Suppressor macrophage (primary cell): Measurements from ENCODE around the gene SPEM1.

ENCODE experiments used
- DNase-seq, 4 experiments: peaks; one replicate each; pipeline ENCODE4 v3.0.0-alpha.2; 2020 to 2022
- total RNA-seq, 17 experiments: gene quantifications; one replicate each; lab custom pipeline; 2026; ENCODE audit warnings: mixed read lengths in 6 of 17, inconsistent platforms in 3 of 17; lab: John Stamatoyannopoulos, UW

The SPEM1 gene, protein sequence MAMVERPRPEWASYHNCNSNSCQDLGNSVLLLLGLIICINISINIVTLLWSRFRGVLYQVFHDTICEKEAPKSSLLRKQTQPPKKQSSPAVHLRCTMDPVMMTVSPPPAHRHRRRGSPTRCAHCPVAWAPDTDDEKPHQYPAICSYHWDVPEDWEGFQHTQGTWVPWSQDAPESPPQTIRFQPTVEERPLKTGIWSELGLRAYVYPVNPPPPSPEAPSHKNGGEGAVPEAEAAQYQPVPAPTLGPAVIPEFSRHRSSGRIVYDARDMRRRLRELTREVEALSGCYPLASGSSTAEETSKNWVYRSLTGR
- 0 to 0.55 (median 0) reads per million in 17 experiments for total RNA-seq

GRCh38 chr17:7419819-7420610 is at the start of gene SPEM1:
Gene SPEM1 (plus strand): TSS chr17:7420324. CDS start chr17:7420385, 61 bp downstream.
- no peak for DNase-seq

DNA sequence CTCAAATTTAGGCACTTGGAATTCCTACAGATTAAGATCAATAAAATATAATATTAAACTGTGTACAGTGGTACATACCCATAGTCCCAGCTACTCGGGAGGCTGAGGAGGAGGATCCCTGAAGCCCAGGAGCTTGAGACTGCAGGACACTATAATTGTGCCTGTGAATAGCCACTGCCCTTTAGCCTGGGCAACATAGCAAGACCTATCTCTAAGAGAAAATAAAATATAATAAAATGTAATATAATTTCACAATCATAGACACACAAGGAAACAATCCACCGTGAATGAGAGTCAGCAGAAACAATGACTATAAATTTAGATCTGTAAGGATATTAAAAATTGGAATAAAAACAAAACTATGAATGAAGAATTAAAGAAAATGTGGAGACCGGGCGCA is 49.3 kb upstream of the SPEM1 start:
- no peak for DNase-seq

DNA sequence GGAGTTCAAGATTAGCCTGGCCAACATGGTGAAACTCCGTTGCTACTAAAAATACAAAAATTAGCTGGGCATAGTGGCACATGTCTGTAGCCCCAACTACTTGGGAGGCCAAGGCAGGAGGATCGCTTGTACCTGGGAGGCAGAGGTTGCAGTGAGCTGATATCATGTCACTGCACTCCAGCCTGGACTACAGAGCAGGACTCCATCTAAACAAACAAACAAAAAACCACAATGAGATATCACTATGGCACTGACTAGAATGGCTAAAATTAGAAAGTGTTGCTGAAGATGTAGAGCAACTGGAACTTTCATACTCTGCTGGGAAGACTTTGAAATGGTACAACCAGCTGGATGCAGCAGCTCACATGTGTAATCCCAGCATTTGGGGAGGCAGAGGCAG is 45.8 kb upstream of the SPEM1 start:
- no peak for DNase-seq

- no peak for DNase-seq
Measured at GRCh38 chr17:7379134-7379533, 41.0 kb upstream of the SPEM1 start.

- peak; percentile 13 to 41 (median 40) for DNase-seq
Measured at GRCh38 chr17:7380321-7380720, 39.8 kb upstream of the SPEM1 start.

DNA sequence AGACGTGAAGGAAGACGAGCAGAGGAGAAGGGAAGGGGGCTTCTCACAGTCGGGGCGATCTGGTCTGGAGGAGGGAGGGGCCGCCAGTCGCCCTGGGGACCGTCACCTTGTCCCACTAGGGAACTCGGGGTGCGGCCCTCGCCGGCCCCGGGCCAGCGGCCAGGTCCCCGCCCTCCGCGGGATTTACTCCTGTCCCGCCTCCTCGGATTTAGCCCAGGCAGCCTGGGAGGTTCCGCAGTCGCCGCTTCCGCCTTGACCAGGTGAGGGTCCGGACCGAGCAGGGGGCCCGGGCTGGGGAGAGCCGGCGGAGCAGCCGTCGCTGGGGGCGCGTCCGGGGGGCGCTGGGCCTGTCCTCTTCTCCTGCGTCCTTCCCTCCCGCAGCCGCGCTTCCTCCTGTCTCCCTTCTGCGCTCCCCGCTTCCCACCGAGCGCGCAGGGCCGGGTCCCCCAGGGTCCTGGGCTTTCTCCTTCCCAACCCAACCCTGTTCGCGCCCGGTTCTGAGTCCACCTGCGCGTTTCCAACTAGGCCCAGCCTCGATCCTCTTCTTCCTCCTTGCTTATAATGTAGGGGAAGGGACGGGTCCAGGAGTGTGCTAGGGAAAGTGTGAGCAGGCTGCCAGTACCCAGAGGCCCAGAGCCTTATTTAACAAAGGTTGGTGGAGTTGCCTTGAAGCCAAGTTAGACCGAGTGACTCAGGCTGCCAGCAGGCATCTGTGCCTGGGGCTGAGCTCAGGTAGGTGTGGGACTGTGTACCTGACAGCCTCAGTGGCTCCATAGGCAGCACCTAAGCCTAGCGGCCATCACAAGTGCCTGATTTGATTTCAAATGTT is 39.1 kb upstream of the SPEM1 start, which contains the start of gene TNK1:
Gene TNK1 (plus strand): TSS at position 235 of the 829 bp plus-strand sequence. CDS start 1,838 bp downstream, outside the sequence.
- DNase-seq: peak in 1 of 4 experiments; percentile 38

GRCh38 chr17:7382901-7383300 is 37.2 kb upstream of the SPEM1 start:
- no peak for DNase-seq

GRCh38 chr17:7383371-7383741 is 36.8 kb upstream of the SPEM1 start:
- DNase-seq: no peak

DNA sequence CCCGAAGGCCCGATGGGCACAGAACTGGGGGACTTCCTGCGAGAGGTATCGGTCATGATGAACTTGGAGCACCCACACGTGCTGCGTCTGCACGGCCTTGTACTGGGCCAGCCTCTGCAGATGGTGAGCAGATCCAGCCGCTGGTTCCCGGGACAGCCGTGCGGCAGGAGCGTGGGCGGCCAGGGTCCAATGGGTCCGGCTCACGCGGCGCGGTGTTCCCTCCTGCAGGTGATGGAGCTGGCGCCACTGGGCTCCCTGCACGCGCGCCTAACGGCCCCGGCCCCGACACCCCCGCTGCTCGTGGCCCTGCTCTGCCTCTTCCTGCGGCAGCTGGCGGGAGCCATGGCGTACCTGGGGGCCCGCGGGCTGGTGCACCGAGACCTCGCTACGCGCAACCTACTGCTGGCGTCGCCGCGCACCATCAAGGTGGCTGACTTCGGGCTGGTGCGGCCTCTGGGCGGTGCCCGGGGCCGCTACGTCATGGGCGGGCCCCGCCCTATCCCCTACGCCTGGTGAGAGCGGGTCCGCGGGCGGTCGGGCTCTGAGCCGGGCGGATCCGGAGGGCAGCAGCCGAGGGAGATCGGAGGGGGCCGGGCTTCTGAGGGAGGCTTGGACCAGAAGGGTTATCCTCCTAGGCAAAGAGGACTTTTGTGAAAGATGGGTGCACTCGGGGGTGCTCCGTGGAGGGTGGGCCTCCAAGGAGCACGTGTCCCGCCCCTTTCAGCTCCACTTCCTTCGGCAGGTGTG is 36.2 kb upstream of the SPEM1 start:
- DNase-seq: peak; percentile 21 to 60 (median 34)

- DNase-seq: no peak
Measured at GRCh38 chr17:7384489-7385081, 35.5 kb upstream of the SPEM1 start.

DNA sequence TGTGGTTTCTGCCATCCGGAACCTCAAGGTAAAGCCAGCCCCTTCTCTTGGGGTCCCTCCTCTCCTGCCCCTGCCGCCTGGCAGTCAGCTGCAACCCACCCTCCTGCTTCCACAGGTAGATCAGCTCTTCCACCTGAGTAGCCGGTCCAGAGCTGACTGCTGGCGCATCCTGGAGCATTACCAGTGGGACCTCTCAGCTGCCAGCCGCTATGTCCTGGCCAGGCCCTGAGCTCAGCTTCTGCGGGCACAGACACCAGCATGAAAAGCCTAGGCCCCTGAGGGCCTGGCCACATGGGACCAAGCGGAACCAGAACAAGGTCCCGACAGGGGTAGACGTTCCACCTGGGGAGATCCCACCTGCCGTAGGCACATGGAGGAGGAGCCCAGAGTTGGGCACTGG is 31.3 kb upstream of the SPEM1 start:
- DNase-seq: no peak

DNA sequence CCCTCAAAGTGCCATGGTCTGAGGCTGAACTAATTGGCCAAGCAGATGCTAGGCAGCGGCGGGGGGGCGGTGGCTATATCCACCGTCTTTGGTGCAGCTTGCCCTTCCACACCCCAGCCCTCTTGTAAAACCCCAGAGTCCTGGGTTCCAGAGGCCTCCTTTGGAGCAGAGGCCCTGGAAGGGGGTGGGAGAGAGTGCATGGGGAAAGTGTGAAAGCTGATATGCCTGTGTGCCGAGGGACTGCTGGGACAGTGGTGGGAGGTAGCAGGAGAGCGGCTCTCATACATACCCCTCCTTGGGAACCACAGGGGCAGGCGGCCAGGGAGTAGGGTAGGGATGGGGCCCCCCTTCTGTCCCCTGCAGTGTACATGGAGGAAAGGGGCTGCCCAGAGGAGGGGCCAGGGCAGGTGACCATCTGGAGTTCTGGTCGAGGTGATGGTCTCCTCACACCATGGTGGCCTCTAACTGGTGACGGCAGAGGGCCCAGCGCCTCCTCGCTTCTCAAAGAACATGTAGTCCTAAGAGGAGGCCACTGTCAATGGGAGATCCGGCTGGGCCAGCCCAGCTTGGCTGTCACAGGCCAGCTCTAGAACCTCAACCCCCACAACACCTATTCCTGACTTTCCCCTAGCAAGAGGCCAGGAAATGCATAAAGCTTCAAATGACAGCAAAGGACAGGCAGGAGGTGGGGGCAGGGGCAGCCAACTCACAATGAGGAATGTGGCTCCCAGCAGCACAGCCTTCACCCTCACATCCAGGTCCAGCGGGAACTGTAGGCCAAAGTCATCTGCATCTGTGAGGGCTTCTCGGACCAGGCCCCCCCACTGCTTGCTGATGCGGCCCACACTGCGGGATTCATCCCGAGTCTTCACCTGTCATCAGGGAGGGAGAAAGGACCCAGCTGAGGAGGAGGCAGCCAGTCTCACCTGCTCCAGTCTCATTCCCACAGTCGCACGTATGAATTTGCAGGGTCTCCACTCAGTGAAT is 29.9 kb upstream of the SPEM1 start:
- DNase-seq: no peak

- no peak for DNase-seq
Measured at GRCh38 chr17:7391307-7391706, 28.8 kb upstream of the SPEM1 start.

GRCh38 chr17:7392696-7393612 is 27.2 kb upstream of the SPEM1 start:
- no peak for DNase-seq

DNA sequence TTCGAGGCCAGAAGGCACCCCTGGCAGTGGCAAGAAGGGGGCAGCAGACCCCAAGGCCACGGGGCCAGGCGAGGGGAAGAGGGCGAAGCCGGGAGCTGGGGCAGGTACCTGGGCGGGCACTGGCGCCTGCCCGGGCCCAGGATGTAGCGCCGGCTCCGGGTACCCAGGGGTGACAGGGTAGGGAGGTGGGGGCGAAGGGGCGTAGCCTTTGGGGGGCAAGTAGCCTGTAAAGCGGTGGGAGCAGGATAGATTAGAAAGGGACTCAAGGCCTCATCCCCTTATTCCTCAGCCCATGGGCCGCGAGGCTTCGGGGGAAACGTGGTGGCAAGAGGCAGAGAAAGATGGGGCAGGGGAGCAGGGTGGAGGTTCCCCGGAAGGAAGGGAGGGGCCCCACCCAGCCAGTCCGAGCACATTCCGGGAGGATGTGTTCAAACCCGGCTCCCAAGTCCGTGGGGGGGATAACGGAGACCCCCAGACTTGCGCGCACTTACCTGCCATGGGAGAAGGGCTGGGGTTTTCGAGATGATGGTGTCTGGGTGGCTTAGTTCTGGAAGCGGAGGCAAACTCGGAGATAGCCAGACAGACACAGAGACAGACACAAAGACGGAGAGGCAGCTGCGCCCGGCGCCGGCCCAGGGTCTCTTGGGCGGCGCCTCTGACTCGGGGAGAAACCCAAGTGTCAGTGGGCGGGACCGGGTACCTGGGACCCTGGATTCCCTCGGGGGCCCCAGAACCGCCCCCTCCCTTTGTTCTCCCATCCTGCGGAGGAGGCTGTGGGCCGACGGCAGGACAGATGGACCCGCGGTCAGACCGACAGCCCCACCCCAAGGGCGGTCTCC is 26.3 kb upstream of the SPEM1 start:
- DNase-seq: peak in 2 of 4 experiments; percentile 14 to 31

DNA sequence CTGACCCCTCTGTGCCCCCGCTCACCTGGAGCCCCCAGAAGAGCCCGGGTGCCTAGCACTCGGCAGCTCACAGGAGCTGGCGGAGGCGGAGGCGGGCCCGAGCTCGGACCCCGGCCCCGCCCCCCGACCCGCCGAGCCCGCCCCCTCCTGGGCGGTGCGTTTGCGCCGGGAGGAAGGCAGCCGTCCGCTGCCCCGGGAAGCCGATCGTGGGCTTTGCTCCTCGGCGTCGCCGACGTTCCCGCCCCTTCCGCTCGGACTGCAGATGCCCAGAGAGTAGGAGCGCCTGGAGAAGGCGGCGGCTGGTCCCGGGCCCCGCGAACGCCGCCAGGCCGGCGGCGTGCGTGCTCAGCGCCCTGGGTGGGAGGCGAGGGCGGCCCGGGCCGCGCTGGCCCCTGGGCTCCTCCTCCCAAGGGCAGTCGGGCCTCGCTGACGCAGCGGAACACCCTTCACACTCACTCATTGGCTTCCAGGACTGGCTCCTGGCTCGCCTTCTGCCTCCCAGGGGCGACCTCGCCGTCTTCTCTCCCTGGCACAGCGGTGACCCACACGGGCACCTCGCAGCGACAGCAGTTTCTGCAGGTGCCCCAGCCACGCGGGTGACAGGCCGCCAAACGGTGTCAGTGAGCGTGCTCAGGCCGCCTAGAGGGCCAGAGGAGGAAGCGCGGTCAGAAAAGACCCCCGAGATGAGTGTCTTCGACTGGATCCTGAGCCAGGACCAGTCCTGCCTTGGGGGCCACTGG is 25.5 kb upstream of the SPEM1 start, which contains the start of gene PLSCR3:
Gene PLSCR3 (minus strand): TSS at position 74 of the 740 bp plus-strand sequence. CDS start 415 bp downstream, outside the sequence.
- peak; percentile 85 to 95 (median 93) for DNase-seq

GRCh38 chr17:7396147-7396546 is 24.0 kb upstream of the SPEM1 start:
- no peak for DNase-seq
